H1 (cell line): ENCODE measurements around the gene CALY. TPM values are rescaled to one million over a fixed set of nuclear protein-coding genes. Genes with fewer than 3 reads are reported as not detected.

Source experiments
- ATF2 ChIP-seq: IDR thresholded peaks from 2 replicates; pipeline ENCODE4 v1.6.1; 2012; ENCODE audit warnings: low read length, inconsistent platforms
- BACH1 ChIP-seq: IDR thresholded peaks from 2 replicates; pipeline ENCODE4 v1.6.1; 2012; ENCODE audit warnings: low read length, improper control_type of control experiment
- BCL11A ChIP-seq, 2 experiments: IDR thresholded peaks; one replicate each; pipeline ENCODE4 v1.6.1; 2011; ENCODE audit warnings: low read depth in 2 of 2, low read length in 2 of 2, mild to moderate bottlenecking in 2 of 2
- BRCA1 ChIP-seq: IDR thresholded peaks from 2 replicates; pipeline ENCODE4 v1.6.1; 2012; ENCODE audit warnings: low read depth, low read length, improper control_type of control experiment
- CBX5 ChIP-seq: fragments of 300-800, 300-1000 bp; sonication (generic); IDR thresholded peaks from 2 replicates; pipeline ENCODE4 v1.7.1; 2016; ENCODE audit warnings: antibody characterized with exemption, low read length, low read depth
- EP300 ChIP-seq, 2 experiments: IDR thresholded peaks; 1 replicate in 1 of 2; 2 replicates in 1 of 2; pipeline ENCODE4 v1.6.1; 2011 to 2012; ENCODE audit warnings: low read depth in 2 of 2, low read length in 2 of 2, mild to moderate bottlenecking in 2 of 2, borderline replicate concordance in 1 of 2, inconsistent platforms in 1 of 2, moderate library complexity in 1 of 2
- HDAC2 ChIP-seq, 2 experiments: fragments of 300-600 bp in 1 of 2; sonication (generic) in 1 of 2; IDR thresholded peaks; 2 replicates each; pipeline ENCODE4 v1.6.1; 2011 to 2012; ENCODE audit warnings: low read depth in 2 of 2, low read length in 2 of 2, mild to moderate bottlenecking in 2 of 2, moderate library complexity in 2 of 2, borderline replicate concordance in 1 of 2, inconsistent platforms in 1 of 2
- KDM1A ChIP-seq: fragments of 200-600, 300-600 bp; sonication (generic); IDR thresholded peaks from 2 replicates; pipeline ENCODE4 v1.7.1; 2016; ENCODE audit warnings: mild to moderate bottlenecking, low read length, borderline replicate concordance
- NANOG ChIP-seq: IDR thresholded peaks from 2 replicates; pipeline ENCODE4 v1.6.1; 2011; ENCODE audit warnings: low read length, low read depth, mild to moderate bottlenecking, inconsistent platforms; ENCODE audit not compliant: insufficient read depth, poor library complexity, severe bottlenecking
- NRF1 ChIP-seq: IDR thresholded peaks from 2 replicates; pipeline ENCODE4 v1.6.1; 2011; ENCODE audit warnings: mild to moderate bottlenecking, low read depth, low read length, improper control_type of control experiment
- POU5F1 ChIP-seq: IDR thresholded peaks from 2 replicates; pipeline ENCODE4 v1.6.1; 2011; ENCODE audit warnings: low read depth, mild to moderate bottlenecking, low read length, moderate library complexity
- RAD21 ChIP-seq, 2 experiments: IDR thresholded peaks in 1 of 2; conservative IDR thresholded peaks in 1 of 2; 2 replicates each; pipeline ENCODE4 v1.6.1; 2011; ENCODE audit warnings: low read depth in 2 of 2, low read length in 2 of 2, improper control_type of control experiment in 1 of 2, inconsistent platforms in 1 of 2, mild to moderate bottlenecking in 1 of 2, moderate library complexity in 1 of 2
- RNF2 ChIP-seq: fragments of 200-900, 300-1000 bp; sonication (generic); IDR thresholded peaks from 2 replicates; pipeline ENCODE4 v1.7.1; 2016; ENCODE audit warnings: borderline replicate concordance, low read depth, mild to moderate bottlenecking, antibody characterized with exemption, low read length; ENCODE audit not compliant: poor library complexity, severe bottlenecking; ENCODE audit errors: missing control alignments
- RXRA ChIP-seq: IDR thresholded peaks from 2 replicates; pipeline ENCODE4 v1.6.1; 2011; ENCODE audit warnings: low read depth, mild to moderate bottlenecking, low read length, moderate library complexity; ENCODE audit not compliant: insufficient read depth
- SIN3A ChIP-seq, 2 experiments: IDR thresholded peaks in 1 of 2; conservative IDR thresholded peaks in 1 of 2; 2 replicates each; pipeline ENCODE4 v1.6.1; 2011 to 2012; ENCODE audit warnings: low read length in 2 of 2, improper control_type of control experiment in 1 of 2, low read depth in 1 of 2, mild to moderate bottlenecking in 1 of 2
- SIRT6 ChIP-seq: IDR thresholded peaks from one replicate; pipeline ENCODE4 v1.7.1; 2012; ENCODE audit warnings: low read length, inconsistent platforms
- SP4 ChIP-seq: IDR thresholded peaks from 2 replicates; pipeline ENCODE4 v1.6.1; 2012; ENCODE audit warnings: low read length, inconsistent platforms
- SUZ12 ChIP-seq: fragments of 200-600 bp; sonication (generic); IDR thresholded peaks from 2 replicates; pipeline ENCODE4 v1.6.1; 2012; ENCODE audit warnings: mild to moderate bottlenecking, inconsistent platforms, low read length, moderate library complexity, mixed read lengths
- TCF12 ChIP-seq: IDR thresholded peaks from 2 replicates; pipeline ENCODE4 v1.6.1; 2011; ENCODE audit warnings: low read depth, mild to moderate bottlenecking, low read length
- YY1 ChIP-seq: IDR thresholded peaks from 2 replicates; pipeline ENCODE4 v1.6.1; 2011; ENCODE audit warnings: low read depth, mild to moderate bottlenecking, low read length
- polyA plus RNA-seq, 7 experiments: library from polyadenylated mRNA; depleted of rRNA in 3 of 7; stranded (reverse) in 5 of 7; unstranded in 2 of 7; fragments of >200 nt in 5 of 7; fragments of 200-250 nt in 2 of 7; gene quantifications; 1 replicate in 5 of 7; 2 replicates in 1 of 7; 4 replicates in 1 of 7; pipeline versions ENCODE4 v1.2.1 to v1.2.3, GENCODE V29; 2011 to 2013; ENCODE audit warnings: missing spikeins in 2 of 7, mixed read lengths in 2 of 7
- total RNA-seq: library from RNA; stranded (reverse); fragmentation: NEBNext Ultra II Directional; extraction: Animal tissue kit (Norgen Biotek cat#: 25700); gene quantifications from 2 replicates; pipeline ENCODE4 v1.2.1, GENCODE V29; 2021
- TF ChIP-seq, protein P1 (sequence below): IDR thresholded peaks from 2 replicates; pipeline ENCODE4 v1.6.1; 2012; ENCODE audit warnings: inconsistent platforms

CALY gene
- total and polyA plus RNA-seq, 2 of the 8 experiments (the other 6 are each of a cell fraction or from before 2014, with no cell fraction given) = 1.3 to 1.5 TPM

DNA sequence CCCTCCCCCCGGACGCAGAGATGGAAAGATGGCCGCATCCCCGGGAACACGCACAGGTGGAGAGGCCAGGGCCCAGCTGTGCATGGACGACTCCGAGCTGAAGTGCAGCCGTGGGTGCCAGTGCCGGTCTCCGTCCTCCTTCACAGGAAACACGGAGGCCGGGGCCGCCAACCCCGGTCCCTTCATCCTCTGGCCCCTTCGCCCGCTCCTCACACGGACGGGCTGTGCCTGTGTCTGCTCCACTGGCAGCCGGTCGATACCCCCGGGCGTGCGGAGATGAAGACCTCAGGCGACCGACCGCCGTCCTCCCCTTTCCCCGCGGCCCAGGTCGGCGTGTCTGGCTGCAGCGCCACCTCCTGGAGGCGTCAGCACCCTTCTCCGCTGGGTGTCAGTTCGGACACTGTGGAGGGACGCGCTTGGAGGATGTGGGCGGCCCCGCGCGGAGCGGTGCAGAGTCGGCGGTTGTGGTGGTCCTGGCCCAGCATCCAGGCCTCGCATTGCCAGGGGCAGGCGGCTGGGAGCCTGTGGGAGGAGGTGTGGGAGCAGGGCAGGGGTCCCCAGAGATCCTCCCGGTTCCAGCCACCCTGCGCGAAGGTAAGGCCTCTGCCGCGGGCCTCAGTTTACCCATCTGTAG is 18.1 kb downstream of the CALY start (continued):
- no peak for TF ChIP-seq ATF2
- TF ChIP-seq BACH1 = peak; percentile 84
- no peak for TF ChIP-seq KDM1A
- TF ChIP-seq NRF1 = no peak
- TF ChIP-seq RAD21 (IDR thresholded peaks at IDR 0.05 in 1 of 2, conservative IDR thresholded peaks at IDR 0.05 in 1 of 2; ENCODE audit: low read depth in 2 of 2, low read length in 2 of 2) = peak; percentile 41 to 57; a peak in 3 of 4 replicates
- TF ChIP-seq BCL11A (IDR thresholded peaks at IDR 0.05; ENCODE audit: low read depth in 2 of 2, low read length in 2 of 2) = no peak
- TF ChIP-seq POU5F1 = no peak
- TF ChIP-seq EP300 (IDR thresholded peaks at IDR 0.05; ENCODE audit: borderline replicate concordance in 1 of 2, low read depth in 2 of 2, low read length in 2 of 2) = no peak
- no peak for TF ChIP-seq NANOG
- TF ChIP-seq CBX5 = no peak
- no peak for TF ChIP-seq RNF2
- 0 out of 2 replicates have a peak, but pooled peaks have one; percentile 3 for TF ChIP-seq TCF12
- TF ChIP-seq, protein P1, sequence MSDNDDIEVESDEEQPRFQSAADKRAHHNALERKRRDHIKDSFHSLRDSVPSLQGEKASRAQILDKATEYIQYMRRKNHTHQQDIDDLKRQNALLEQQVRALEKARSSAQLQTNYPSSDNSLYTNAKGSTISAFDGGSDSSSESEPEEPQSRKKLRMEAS = peak; percentile 68
- TF ChIP-seq SIN3A (conservative IDR thresholded peaks at IDR 0.05 in 1 of 2, IDR thresholded peaks at IDR 0.05 in 1 of 2; ENCODE audit: low read depth in 1 of 2, low read length in 2 of 2) = peak in 1 of 2 experiments; percentile 70; a peak in 1 of 4 replicates
- TF ChIP-seq SUZ12 = no peak
- TF ChIP-seq SP4 = no peak
- TF ChIP-seq RXRA = no peak
- no peak for TF ChIP-seq BRCA1
- TF ChIP-seq SIRT6 = no peak
- peak; percentile 86 to 94; a peak in 2 of 4 replicates for TF ChIP-seq HDAC2 (IDR thresholded peaks at IDR 0.05; ENCODE audit: borderline replicate concordance in 1 of 2, low read depth in 2 of 2, low read length in 2 of 2)
- peak; percentile 81 for TF ChIP-seq YY1
